Nephron (organoid): ENCODE measurements around the gene DOCK6.
A peak's percentile ranks its signal among the peaks of the same experiment; 100 is the strongest.

Experiments
- H3K27ac Mint-ChIP-seq, 3 experiments: 2 replicates each; pipeline ENCODE4 v1.8.0; 2020; ENCODE audit warnings: mixed read lengths in 3 of 3, mild to moderate bottlenecking in 2 of 3, moderate library complexity in 1 of 3
- H3K27me3 Mint-ChIP-seq: 2 replicates; pipeline ENCODE4 v1.8.0; 2021; ENCODE audit warnings: low read depth, mild to moderate bottlenecking, moderate library complexity, mixed read lengths
- H3K36me3 Mint-ChIP-seq: 2 replicates; pipeline ENCODE4 v1.8.0; 2020; ENCODE audit warnings: low read depth, mixed read lengths
- H3K4me1 Mint-ChIP-seq: 2 replicates; pipeline ENCODE4 v1.8.0; 2020; ENCODE audit warnings: mixed read lengths
- H3K4me3 Mint-ChIP-seq, 3 experiments: 2 replicates each; pipeline ENCODE4 v1.8.0; 2020; ENCODE audit warnings: mild to moderate bottlenecking in 3 of 3, mixed read lengths in 3 of 3, moderate library complexity in 2 of 3
- H3K9me3 Mint-ChIP-seq: 2 replicates; pipeline ENCODE4 v1.8.0; 2020; ENCODE audit warnings: mixed read lengths
- TF ChIP-seq, protein P1 (sequence below), 3 experiments: fragments of 200-600 bp; sonication (generic); IDR thresholded peaks; one replicate each; pipeline ENCODE4 v1.5.0; 2021; ENCODE audit warnings: antibody characterized with exemption in 3 of 3; ENCODE audit not compliant: unreplicated experiment in 3 of 3

Gene DOCK6

DNA sequence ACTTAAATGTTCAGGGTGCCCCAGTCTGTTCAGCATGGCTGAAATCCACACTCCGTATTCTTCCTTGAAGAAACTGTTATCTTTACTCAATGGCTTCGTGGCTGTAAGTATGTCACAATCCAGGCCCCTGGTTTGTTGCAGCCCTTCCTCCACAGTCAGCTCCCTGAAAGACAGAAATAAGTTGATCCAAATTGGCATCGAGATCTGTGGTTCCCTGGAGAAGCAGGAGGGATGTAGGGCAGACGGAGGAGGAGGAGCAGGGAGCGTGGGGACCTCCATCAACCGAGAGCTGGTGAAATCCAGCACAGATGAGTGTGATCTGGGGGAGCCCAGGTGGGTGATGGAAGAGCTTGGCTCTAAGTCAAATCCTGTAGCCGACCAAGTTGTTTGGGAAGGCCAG is 33.9 kb upstream of the DOCK6 start:
- H3K4me1 Mint-ChIP-seq: peaks cover 12% of the 10 kb centered on the region
- H3K27ac Mint-ChIP-seq: peak overlapping the region in 2 of 3 experiments; percentile 28 to 31
- H3K4me3 Mint-ChIP-seq: no peak overlapping the region
- TF ChIP-seq, protein P1, sequence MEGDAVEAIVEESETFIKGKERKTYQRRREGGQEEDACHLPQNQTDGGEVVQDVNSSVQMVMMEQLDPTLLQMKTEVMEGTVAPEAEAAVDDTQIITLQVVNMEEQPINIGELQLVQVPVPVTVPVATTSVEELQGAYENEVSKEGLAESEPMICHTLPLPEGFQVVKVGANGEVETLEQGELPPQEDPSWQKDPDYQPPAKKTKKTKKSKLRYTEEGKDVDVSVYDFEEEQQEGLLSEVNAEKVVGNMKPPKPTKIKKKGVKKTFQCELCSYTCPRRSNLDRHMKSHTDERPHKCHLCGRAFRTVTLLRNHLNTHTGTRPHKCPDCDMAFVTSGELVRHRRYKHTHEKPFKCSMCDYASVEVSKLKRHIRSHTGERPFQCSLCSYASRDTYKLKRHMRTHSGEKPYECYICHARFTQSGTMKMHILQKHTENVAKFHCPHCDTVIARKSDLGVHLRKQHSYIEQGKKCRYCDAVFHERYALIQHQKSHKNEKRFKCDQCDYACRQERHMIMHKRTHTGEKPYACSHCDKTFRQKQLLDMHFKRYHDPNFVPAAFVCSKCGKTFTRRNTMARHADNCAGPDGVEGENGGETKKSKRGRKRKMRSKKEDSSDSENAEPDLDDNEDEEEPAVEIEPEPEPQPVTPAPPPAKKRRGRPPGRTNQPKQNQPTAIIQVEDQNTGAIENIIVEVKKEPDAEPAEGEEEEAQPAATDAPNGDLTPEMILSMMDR (IDR thresholded peaks at IDR 0.05; ENCODE audit: unreplicated experiment in 3 of 3): no peak
- H3K27me3 Mint-ChIP-seq: peaks cover 4% of the 10 kb centered on the region
- H3K36me3 Mint-ChIP-seq: no peaks in the 10 kb centered on the region
- H3K9me3 Mint-ChIP-seq: no peaks in the 10 kb centered on the region

DNA sequence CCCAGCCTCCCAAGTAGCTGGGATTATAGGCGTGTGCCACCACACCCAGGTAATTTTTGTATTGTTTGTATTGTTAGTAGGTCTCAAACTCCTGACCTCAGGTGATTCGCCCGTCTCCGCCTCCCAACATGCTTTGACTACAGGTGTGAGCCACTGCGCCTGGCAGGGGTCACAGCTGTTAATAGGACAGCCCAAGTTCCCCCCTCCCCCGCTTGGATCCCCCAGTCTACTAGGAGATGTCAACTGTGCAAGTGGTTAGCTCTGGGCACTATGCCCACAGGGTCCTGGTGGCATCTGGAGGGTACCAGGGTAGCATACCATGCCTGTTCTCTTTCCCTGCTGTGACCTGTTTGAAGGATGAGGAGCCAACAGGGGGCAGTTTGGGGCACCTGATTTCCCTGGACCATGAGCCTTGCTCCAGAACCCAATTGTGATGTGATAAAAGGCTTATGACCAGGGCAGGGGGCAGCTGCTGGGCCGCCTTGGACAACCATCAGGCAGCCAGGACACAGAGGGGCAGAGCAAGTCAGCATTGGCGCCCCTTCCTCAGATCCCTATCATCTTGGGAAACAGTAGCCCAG is 33.4 kb upstream of the DOCK6 start, which contains the start of gene TSPAN16:
Gene TSPAN16 (plus strand): TSS at position 496 of the 581 bp plus-strand sequence. CDS start 138 bp downstream, outside the sequence.
- no peaks in the 10 kb centered on the region for H3K9me3 Mint-ChIP-seq
- peaks cover 4% of the 10 kb centered on the region for H3K27me3 Mint-ChIP-seq
- no peak within 1 kb of the TSS for H3K4me3 Mint-ChIP-seq
- TF ChIP-seq, protein P1 (IDR thresholded peaks at IDR 0.05; ENCODE audit: unreplicated experiment in 3 of 3): no peak
- H3K4me1 Mint-ChIP-seq: peaks cover 12% of the 10 kb centered on the region
- no peaks in the 10 kb centered on the region for H3K36me3 Mint-ChIP-seq
- peak within 1 kb of the TSS; percentile 28 to 97 (median 40) for H3K27ac Mint-ChIP-seq

DNA sequence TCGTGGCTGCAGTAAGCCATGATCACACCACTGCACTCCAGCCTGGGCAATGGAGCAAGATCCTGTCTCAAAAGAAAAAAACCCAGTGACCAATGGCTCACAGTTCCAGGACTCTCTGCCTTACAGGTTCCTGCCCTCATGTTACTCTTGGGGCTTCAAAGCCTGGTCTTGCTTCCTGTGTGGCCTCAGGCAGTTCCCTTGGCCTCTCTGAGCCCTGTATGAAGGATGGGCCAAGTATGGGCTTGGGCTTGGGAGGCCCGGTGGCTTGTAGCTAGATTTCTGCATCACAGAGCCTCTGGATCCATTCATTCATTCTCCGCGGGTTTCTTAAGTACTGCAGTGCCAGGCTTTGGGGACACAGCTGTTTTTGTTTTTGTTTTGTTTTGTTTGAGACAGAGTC is 32.9 kb upstream of the DOCK6 start:
- H3K9me3 Mint-ChIP-seq: no peaks in the 10 kb centered on the region
- peak overlapping the region in 1 of 3 experiments; percentile 97 for H3K27ac Mint-ChIP-seq
- TF ChIP-seq, protein P1 (IDR thresholded peaks at IDR 0.05; ENCODE audit: unreplicated experiment in 3 of 3): no peak
- peaks cover 12% of the 10 kb centered on the region for H3K4me1 Mint-ChIP-seq
- H3K36me3 Mint-ChIP-seq: no peaks in the 10 kb centered on the region
- peaks cover 4% of the 10 kb centered on the region for H3K27me3 Mint-ChIP-seq
- no peak overlapping the region for H3K4me3 Mint-ChIP-seq

DNA sequence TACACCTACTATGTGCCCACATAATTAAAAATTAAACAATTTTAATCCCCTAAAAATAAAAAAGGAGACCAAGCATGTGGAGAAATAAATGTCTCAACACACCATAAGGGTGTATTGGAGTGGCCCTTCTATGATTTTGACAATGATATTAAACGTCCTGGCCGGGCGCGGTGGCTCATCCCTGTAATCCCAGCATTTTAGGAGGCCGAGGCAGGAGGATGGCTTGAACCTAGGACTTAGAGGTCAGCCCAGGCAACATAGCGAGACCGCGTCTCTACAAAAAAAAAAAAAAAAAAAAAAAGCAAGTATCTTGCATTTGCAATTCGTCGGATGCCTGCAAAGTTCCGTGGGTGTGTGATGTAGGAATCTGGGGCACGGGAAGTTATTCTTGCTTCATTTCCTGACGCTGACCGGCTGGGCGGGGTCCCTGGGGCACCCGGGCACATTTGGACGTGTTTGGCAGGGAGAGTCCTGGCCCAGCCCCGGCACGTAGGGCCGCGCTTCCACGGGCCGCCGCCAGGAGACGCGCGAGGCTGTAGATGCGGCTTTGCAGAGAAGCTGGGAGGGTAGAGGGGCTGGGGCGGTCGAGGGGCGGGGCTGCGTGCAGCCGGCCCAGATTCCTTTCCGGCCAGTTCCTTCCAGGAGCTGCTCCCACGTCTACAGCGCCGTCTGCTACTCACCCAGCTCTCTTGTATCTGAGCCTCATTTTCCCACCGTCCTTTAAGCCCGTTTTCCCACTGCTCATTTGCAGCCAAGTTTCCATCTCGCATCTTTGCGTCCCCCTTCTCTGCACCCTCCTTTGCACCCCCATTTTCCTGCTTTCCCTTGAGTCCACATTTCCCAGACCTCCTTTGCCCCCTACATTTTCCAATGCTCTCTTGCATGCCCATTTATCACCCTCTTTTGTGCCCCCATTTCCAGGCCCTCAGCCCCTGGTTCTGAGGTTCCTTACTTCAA is 31.4 kb upstream of the DOCK6 start:
- H3K4me1 Mint-ChIP-seq: peaks cover 16% of the 10 kb centered on the region
- H3K36me3 Mint-ChIP-seq: no peaks in the 10 kb centered on the region
- H3K9me3 Mint-ChIP-seq: no peaks in the 10 kb centered on the region
- TF ChIP-seq, protein P1 (IDR thresholded peaks at IDR 0.05; ENCODE audit: unreplicated experiment in 3 of 3): peak; percentile 99
- H3K27ac Mint-ChIP-seq: peak overlapping the region; percentile 89 to 97 (median 95)
- H3K4me3 Mint-ChIP-seq: peak overlapping the region; percentile 64 to 80 (median 74)
- peaks cover 4% of the 10 kb centered on the region for H3K27me3 Mint-ChIP-seq

DNA sequence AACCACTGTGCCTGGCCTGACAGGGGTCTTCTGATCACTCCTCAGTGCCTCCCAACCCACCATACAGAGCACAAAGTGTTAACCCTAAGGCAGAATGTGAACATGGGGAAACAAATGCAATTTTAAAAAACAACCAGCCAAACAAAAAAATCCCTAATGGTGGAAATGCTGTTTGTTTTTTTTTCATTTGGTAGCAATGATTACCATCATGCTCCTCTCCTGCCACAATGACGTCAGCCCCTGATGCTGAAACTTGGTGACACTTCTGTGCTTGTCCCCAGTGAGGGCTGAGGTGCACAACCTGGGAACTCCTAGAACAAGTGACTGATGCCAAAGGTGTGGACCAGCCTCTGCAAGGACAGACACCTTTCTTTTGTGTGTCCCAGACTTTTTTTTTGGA is 29.7 kb upstream of the DOCK6 start:
- no peak overlapping the region for H3K4me3 Mint-ChIP-seq
- H3K27ac Mint-ChIP-seq: no peak overlapping the region
- H3K9me3 Mint-ChIP-seq: no peaks in the 10 kb centered on the region
- no peaks in the 10 kb centered on the region for H3K36me3 Mint-ChIP-seq
- peaks cover 21% of the 10 kb centered on the region for H3K4me1 Mint-ChIP-seq
- TF ChIP-seq, protein P1 (IDR thresholded peaks at IDR 0.05; ENCODE audit: unreplicated experiment in 3 of 3): no peak
- peaks cover 4% of the 10 kb centered on the region for H3K27me3 Mint-ChIP-seq
